BLaER1 (cell line): ENCODE data around the gene IFT43.
"Not testable (repeated sequence)": the region's sequence is repeated elsewhere in the genome, so short reads cannot be mapped to it uniquely, and the experiment has no call there.

Experiments used
- H3K27ac ChIP-seq: shearing (Covaris generic); formaldehyde crosslinking; 2 replicates; pipeline ENCODE4 v1.8.1; 2022
- H3K27me3 ChIP-seq: shearing (Covaris generic); formaldehyde crosslinking; 2 replicates; pipeline ENCODE4 v1.8.1; 2022
- H3K36me3 ChIP-seq: shearing (Covaris generic); formaldehyde crosslinking; 2 replicates; pipeline ENCODE4 v1.8.1; 2022
- H3K4me1 ChIP-seq: shearing (Covaris generic); formaldehyde crosslinking; 2 replicates; pipeline ENCODE4 v1.8.1; 2022
- H3K4me2 ChIP-seq: shearing (Covaris generic); formaldehyde crosslinking; 2 replicates; pipeline ENCODE4 v1.8.1; 2022
- H3K4me3 ChIP-seq: shearing (Covaris generic); formaldehyde crosslinking; 2 replicates; pipeline ENCODE4 v1.8.1; 2022
- H3K9ac ChIP-seq: shearing (Covaris generic); formaldehyde crosslinking; 2 replicates; pipeline ENCODE4 v1.8.1; 2022
- H3K9me3 ChIP-seq: shearing (Covaris generic); formaldehyde crosslinking; 2 replicates; pipeline ENCODE4 v1.8.1; 2022
- H4K20me1 ChIP-seq: shearing (Covaris generic); formaldehyde crosslinking; 2 replicates; pipeline ENCODE4 v1.8.1; 2022
- Cebpa-rat ChIP-seq: shearing (Covaris generic); IDR thresholded peaks from 2 replicates; pipeline ENCODE4 v1.8.1; 2022

The IFT43 gene

DNA sequence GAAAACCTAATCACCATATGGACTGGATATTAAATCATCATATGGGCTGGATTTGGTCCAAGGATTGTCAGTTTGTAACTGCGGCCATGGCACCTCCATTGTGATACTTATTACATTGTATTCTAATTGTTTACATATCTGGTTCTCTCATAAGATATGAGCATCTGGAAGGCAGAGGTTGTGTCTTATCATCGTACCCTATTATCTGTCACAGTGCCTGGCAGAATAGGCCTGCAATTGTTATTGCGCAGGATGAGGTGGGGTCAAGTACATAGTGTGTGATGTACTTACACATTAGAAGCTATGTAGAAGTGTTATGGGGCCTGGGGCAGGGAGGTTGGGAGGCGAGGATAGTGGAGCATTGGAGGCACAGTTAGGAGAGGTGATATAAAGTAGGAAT, 4.7 kb downstream of the IFT43 start:
- Histone ChIP-seq H3K9me3 (no peaks in the 10 kb centered on the region), H3K27me3 (no peaks in the 10 kb centered on the region), H3K4me1 (peaks cover 33% of the 10 kb centered on the region)

DNA sequence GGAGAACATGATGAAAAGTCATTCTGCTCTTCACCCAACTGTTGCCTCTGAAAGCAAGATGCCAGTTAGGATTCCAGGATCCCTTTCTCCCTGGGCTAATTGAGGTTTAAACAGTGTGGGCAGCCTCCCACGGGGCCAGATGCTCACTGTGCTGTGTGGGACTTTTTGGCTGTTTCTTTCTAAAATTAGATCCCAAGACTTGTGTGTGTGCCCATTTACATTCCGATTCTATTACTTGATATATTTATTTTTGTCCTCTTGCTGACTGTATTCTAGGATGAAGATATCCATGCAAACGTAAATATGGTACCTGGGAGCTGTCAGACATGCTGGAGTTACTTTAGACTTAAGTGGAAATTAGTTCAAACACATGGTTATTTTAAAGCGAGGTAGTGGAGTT, 6.2 kb downstream of the IFT43 start:
- TF ChIP-seq Cebpa-rat, result no peak
- H3K9me3 ChIP-seq, result no peaks in the 10 kb centered on the region
- H3K27me3 ChIP-seq, result no peaks in the 10 kb centered on the region
- no peak overlapping the region for H3K9ac ChIP-seq
- peaks cover 25% of the 10 kb centered on the region for H3K4me1 ChIP-seq
- no peak overlapping the region for H3K27ac ChIP-seq
- H3K36me3 ChIP-seq, result peaks cover 6% of the 10 kb centered on the region; the same call in 1 of the 2 replicates
- H3K4me2 ChIP-seq, result peak overlapping the region; percentile 50
- no peaks in the 10 kb centered on the region for H4K20me1 ChIP-seq
- H3K4me3 ChIP-seq, result no peak overlapping the region

More for the DNA sequence above, 4.7 kb downstream of the IFT43 start:
- Histone ChIP-seq H3K9ac (no peak overlapping the region), H3K36me3 (peaks cover under 1% of the 10 kb centered on the region; the same call in 1 of the 2 replicates), H4K20me1 (no peaks in the 10 kb centered on the region), H3K4me3 (no peak overlapping the region), H3K27ac (no peak overlapping the region), H3K4me2 (no peak overlapping the region)
- TF ChIP-seq Cebpa-rat, result no peak

DNA sequence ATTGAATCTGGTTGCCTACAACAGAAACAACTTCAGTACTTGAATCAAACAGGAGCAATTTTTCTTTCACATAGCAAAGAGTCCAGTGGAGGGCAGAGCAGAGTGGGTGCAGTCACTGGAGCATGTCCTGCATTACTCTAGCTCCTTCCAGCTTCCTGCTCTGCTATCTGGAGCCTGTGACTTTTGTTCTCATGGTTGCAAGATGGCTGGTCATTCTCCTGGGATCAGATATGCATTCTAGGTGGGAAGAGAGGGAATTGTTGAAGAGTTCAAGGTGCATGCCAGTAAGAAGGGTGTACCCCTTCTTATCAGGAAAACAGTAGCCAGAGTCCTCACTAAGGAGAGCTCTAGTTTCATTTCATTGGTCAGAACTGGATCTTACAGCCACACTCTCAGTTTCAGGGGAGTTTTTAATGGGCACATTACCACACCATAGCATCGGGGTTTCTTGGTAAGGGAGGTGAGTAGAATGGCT, 8.0 kb downstream of the IFT43 start:
- no peak for TF ChIP-seq Cebpa-rat
- peaks cover 15% of the 10 kb centered on the region; the same call in 1 of the 2 replicates for H3K36me3 ChIP-seq
- H3K27ac ChIP-seq, result no peak overlapping the region
- H4K20me1 ChIP-seq, result no peaks in the 10 kb centered on the region
- no peak overlapping the region for H3K4me3 ChIP-seq
- peak overlapping the region; percentile 44 for H3K4me2 ChIP-seq
- H3K4me1 ChIP-seq, result peaks cover 25% of the 10 kb centered on the region
- no peak overlapping the region for H3K9ac ChIP-seq
- H3K27me3 ChIP-seq, result no peaks in the 10 kb centered on the region
- no peaks in the 10 kb centered on the region for H3K9me3 ChIP-seq

DNA sequence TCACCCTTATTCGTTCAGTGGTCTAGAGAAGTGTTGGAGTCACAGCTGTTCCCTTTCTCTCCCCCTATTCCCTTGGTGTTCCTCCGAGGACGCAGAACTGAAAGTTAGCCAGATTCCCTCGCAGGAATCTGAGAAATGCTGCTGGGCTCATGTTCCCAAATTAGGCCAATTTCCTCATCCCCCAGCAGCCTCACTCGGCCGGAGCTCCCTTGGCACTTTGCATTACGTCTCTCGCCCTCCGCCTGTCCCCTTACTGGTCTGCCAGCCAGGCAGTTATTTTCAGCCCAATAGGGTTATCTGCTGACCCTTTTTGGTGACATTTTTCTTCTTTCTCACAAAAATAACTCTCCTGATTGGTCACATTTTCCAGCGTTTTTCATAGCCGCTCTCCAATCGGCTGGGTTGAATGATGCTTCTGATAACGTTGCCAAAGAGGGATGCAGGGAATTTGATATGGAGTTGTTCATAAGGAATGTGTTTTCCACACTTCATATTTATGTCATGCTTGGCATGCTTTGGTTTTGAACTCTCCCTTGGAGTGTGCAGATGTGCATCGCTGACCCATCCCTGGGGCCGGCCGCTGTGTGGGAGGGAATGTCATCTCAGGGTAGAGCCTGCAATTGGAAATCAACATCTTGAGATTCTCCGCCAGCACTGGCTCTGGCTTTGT, 9.9 kb downstream of the IFT43 start:
- Histone ChIP-seq H3K4me1 (peaks cover 25% of the 10 kb centered on the region), H4K20me1 (no peaks in the 10 kb centered on the region), H3K27me3 (no peaks in the 10 kb centered on the region), H3K9ac (no peak overlapping the region), H3K27ac (no peak overlapping the region), H3K9me3 (no peaks in the 10 kb centered on the region), H3K4me3 (no peak overlapping the region), H3K36me3 (peaks cover 26% of the 10 kb centered on the region; the same call in 1 of the 2 replicates), H3K4me2 (no peak overlapping the region)
- no peak for TF ChIP-seq Cebpa-rat

DNA sequence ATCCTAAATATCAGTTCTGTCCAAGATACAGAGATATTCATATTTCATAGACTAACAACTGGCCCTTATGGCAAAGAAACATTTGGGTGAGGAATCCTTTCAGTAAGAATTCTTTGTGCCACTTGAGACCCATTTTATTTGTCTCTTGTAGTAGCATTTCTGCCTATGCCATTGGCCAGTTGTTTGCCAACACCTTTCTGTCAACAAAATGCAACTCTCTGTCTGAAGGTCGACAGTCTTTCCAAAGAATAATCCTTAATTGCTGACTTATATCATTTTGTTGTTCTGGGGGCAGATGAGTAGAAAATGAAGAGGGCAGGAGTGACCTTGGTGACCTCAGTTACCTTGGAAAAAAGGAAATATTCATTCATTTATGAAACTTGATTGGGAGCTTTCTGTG, 10.9 kb downstream of the IFT43 start:
- H3K4me2 ChIP-seq, result no peak overlapping the region
- peaks cover 24% of the 10 kb centered on the region for H3K4me1 ChIP-seq
- no peak overlapping the region for H3K4me3 ChIP-seq
- TF ChIP-seq Cebpa-rat, result no peak
- no peak overlapping the region for H3K27ac ChIP-seq
- no peaks in the 10 kb centered on the region for H3K27me3 ChIP-seq
- no peaks in the 10 kb centered on the region for H3K9me3 ChIP-seq
- no peak overlapping the region for H3K9ac ChIP-seq
- no peaks in the 10 kb centered on the region for H4K20me1 ChIP-seq
- peaks cover 36% of the 10 kb centered on the region for H3K36me3 ChIP-seq

DNA sequence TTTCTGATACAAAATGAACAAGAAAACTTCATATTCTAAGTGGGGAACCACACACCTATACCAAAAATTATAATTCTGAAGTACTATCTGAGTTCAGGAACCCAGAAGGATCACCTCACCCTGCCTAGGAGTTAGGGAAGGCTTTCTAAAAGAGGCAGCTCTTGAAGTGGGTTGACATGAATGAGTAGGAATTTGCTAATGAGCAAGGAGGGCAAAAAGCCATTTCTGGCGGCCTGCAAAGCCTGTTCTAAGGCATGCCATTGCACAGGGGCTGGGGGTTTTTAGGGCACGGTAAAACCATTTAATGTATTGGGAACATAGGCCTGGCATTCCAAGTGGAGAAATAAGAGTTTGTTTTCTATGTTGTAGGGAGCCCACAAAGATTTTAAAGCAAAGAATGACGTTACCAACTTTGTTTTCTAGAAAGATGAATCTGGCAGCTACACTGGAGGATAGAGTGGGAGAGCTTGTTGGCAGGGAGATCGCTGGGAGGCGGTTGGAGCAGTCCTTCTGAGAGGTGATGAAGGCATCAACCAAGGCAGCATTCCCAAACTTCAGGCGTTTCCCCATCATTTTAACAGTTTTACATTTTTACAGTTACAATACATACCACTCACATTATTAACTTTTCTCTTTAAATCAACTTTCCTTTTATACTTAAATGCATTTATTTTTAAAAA, 14.1 kb downstream of the IFT43 start:
- TF ChIP-seq Cebpa-rat, result no peak

DNA sequence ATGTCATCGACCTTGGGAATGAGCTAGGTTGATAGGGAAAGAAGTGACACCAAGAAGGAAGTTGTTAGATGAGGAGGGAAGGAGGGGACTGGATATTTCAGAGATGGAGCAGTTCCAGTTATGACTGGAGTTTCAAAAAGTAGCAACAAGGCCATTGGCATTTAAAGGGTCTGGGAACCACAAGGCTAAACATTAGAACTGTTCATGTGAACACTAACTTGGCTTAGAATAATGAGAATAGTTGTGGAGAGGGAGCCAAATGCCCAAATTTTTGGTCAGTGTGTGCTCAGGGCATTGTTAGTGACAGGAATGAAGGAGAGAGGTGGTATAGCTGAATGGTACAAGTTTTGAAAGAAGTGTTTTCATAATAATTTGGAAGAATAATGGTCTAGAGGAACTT, 16.8 kb downstream of the IFT43 start:
- peaks cover 56% of the 10 kb centered on the region for H3K36me3 ChIP-seq

More for the DNA sequence above, 14.1 kb downstream of the IFT43 start:
- no peaks in the 10 kb centered on the region for H3K27me3 ChIP-seq
- no peak overlapping the region for H3K4me3 ChIP-seq
- H3K9ac ChIP-seq, result no peak overlapping the region
- H3K36me3 ChIP-seq, result peaks cover 47% of the 10 kb centered on the region
- H3K4me1 ChIP-seq, result no peaks in the 10 kb centered on the region
- no peak overlapping the region for H3K4me2 ChIP-seq
- H3K9me3 ChIP-seq, result peaks cover 11% of the 10 kb centered on the region
- H3K27ac ChIP-seq, result no peak overlapping the region
- H4K20me1 ChIP-seq, result no peaks in the 10 kb centered on the region

DNA sequence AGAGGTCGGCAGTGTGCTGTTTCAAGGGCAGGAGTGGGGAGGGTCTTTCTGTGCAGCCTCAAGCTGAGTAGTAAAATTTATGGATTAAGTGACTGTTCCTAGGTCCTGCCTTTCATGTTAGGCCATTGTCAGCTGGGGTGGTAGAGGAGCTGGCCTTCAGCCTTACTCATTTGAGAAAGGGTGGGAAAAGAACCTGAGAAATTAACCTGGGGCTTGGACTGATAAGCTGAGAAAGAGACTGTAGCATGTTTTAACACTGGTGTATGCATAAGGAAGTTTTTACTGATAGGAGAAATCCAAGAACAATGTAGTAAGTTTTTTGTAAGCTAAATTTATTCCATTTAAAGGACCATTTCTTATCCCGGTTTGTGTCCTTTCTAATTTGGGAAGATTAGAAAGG, 20.7 kb downstream of the IFT43 start:
- TF ChIP-seq Cebpa-rat, result no peak
- Histone ChIP-seq H3K9me3 (peaks cover 26% of the 10 kb centered on the region), H3K36me3 (peaks cover 43% of the 10 kb centered on the region), H4K20me1 (no peaks in the 10 kb centered on the region), H3K4me3 (no peak overlapping the region), H3K4me2 (no peak overlapping the region), H3K27me3 (no peaks in the 10 kb centered on the region), H3K4me1 (no peaks in the 10 kb centered on the region), H3K9ac (no peak overlapping the region), H3K27ac (no peak overlapping the region)

More for the DNA sequence above, 16.8 kb downstream of the IFT43 start:
- no peak overlapping the region for H3K27ac ChIP-seq
- no peaks in the 10 kb centered on the region for H3K27me3 ChIP-seq
- H3K9ac ChIP-seq, result no peak overlapping the region
- no peaks in the 10 kb centered on the region for H4K20me1 ChIP-seq
- H3K4me1 ChIP-seq, result no peaks in the 10 kb centered on the region
- no peak for TF ChIP-seq Cebpa-rat
- peaks cover 26% of the 10 kb centered on the region for H3K9me3 ChIP-seq
- H3K4me3 ChIP-seq, result no peak overlapping the region
- no peak overlapping the region for H3K4me2 ChIP-seq

DNA sequence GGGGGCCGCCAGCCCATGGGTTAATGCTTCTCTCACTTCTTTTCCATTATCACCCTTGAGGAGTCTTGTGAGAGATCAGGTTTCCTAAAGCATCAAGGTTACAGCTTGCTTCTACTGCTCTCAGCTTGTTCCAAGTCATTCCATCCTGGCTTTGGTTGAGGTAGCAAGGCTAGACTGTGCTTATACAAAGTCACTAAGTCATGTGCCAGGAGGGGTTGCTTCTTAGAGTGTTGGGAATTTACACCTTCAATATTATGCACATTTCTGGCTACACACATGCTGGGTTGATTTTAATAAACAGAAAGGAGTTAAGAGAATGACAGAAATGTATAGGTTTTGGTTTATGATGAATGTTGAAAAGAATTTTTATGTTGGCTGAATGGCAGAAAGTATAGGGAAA, 21.8 kb downstream of the IFT43 start:
- H3K27ac ChIP-seq, result no peak overlapping the region
- H3K27me3 ChIP-seq, result no peaks in the 10 kb centered on the region
- no peaks in the 10 kb centered on the region for H3K4me1 ChIP-seq
- H3K9me3 ChIP-seq, result peaks cover 26% of the 10 kb centered on the region
- H4K20me1 ChIP-seq, result no peaks in the 10 kb centered on the region
- no peak overlapping the region for H3K9ac ChIP-seq
- TF ChIP-seq Cebpa-rat, result no peak
- H3K4me3 ChIP-seq, result no peak overlapping the region
- H3K36me3 ChIP-seq, result peaks cover 35% of the 10 kb centered on the region
- H3K4me2 ChIP-seq, result no peak overlapping the region

DNA sequence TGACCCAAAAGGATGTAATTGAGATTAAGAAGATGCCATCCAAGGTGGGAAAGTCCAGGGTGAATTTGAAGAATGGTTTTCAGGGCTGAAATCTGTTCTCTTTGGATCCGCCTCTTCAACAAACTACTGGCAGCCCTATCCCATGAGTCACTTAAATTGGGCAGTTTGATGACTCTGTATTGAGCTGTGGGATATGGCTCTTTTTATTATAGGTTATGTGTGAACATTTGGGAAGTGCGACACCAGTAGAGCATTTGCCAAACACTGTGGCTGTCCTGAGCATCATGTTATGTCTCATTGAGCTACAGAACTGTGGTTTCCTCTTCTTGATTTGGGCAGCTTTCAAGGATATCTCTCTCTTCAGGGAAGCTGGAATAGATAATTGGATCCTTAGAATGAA, 22.3 kb downstream of the IFT43 start:
- Histone ChIP-seq H3K27ac (no peak overlapping the region), H3K36me3 (peaks cover 35% of the 10 kb centered on the region), H3K4me1 (no peaks in the 10 kb centered on the region), H4K20me1 (no peaks in the 10 kb centered on the region), H3K9me3 (peaks cover 26% of the 10 kb centered on the region), H3K4me3 (no peak overlapping the region), H3K4me2 (no peak overlapping the region), H3K27me3 (no peaks in the 10 kb centered on the region), H3K9ac (no peak overlapping the region)
- TF ChIP-seq Cebpa-rat, result no peak

DNA sequence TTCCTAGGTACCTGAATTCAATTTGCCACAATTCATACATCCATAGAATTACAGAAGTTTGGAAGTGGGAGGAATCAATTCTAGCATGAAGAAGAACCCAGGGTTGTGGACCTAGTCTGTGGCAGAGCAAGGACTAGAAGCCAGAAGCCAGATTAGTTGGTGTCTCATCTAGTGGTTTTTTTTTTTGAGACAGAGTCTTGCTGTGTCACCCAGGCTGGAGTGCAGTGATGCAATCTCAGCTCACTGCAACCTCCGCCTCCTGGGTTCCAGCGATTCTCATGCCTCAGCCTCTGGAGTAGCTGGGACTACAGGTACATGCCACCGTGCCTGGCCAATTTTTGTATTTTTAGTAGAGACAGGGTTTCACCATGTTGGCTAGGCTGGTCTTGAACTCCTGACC, 24.1 kb downstream of the IFT43 start:
- H3K4me2 ChIP-seq, H4K20me1 ChIP-seq, H3K27me3 ChIP-seq, H3K27ac ChIP-seq, H3K9ac ChIP-seq, H3K4me1 ChIP-seq, H3K4me3 ChIP-seq: not testable (repeated sequence)
- Histone ChIP-seq H3K9me3 (peaks cover 15% of the 10 kb centered on the region), H3K36me3 (peaks cover 38% of the 10 kb centered on the region)
